Glutamatergic neuron (in vitro differentiated cells): ENCODE data around the gene PRPF4. TPM values are rescaled to one million over a fixed set of nuclear protein-coding genes. Genes with fewer than 3 reads are reported as not detected.

Source experiments
- DNase-seq: peaks from one replicate; pipeline ENCODE4 v3.0.0; 2022
- H3K27ac Mint-ChIP-seq: one replicate; pipeline ENCODE4 v1.8.0; 2020; ENCODE audit warnings: mild to moderate bottlenecking, mixed read lengths, inconsistent platforms; ENCODE audit not compliant: unreplicated experiment
- H3K27me3 Mint-ChIP-seq: one replicate; pipeline ENCODE4 v1.8.0; 2020; ENCODE audit warnings: mild to moderate bottlenecking, moderate library complexity, mixed read lengths, inconsistent platforms; ENCODE audit not compliant: unreplicated experiment
- H3K36me3 Mint-ChIP-seq: one replicate; pipeline ENCODE4 v1.8.0; 2020; ENCODE audit warnings: mild to moderate bottlenecking, mixed read lengths, inconsistent platforms; ENCODE audit not compliant: unreplicated experiment
- H3K4me1 Mint-ChIP-seq: one replicate; pipeline ENCODE4 v1.8.0; 2020; ENCODE audit warnings: mild to moderate bottlenecking, low read depth, mixed read lengths, inconsistent platforms; ENCODE audit not compliant: unreplicated experiment
- H3K4me3 Mint-ChIP-seq: one replicate; pipeline ENCODE4 v1.8.0; 2020; ENCODE audit warnings: mild to moderate bottlenecking, mixed read lengths, inconsistent platforms; ENCODE audit not compliant: unreplicated experiment
- H3K9me3 Mint-ChIP-seq: one replicate; pipeline ENCODE4 v1.8.0; 2020; ENCODE audit warnings: mild to moderate bottlenecking, moderate library complexity, mixed read lengths, inconsistent platforms; ENCODE audit not compliant: unreplicated experiment
- CTCF ChIP-seq: fragments of 200-600 bp; sonication (generic); IDR thresholded peaks from one replicate; pipeline ENCODE4 v1.5.0; 2021; ENCODE audit not compliant: partially characterized antibody, unreplicated experiment
- total RNA-seq: library from RNA; stranded (reverse); fragmentation: NEBNext Ultra II Directional; extraction: Animal tissue kit (Norgen Biotek cat#: 25700); gene quantifications from one replicate; pipeline ENCODE4 v1.2.1, GENCODE V29; 2021; ENCODE audit not compliant: unreplicated experiment

PRPF4 gene
- total RNA-seq, 1 donor from 2014 or later = 21.9 TPM

- no peak overlapping the region for H3K4me3 Mint-ChIP-seq
- H3K4me1 Mint-ChIP-seq = no peaks in the 10 kb centered on the region
- H3K9me3 Mint-ChIP-seq = peaks cover 2% of the 10 kb centered on the region
- DNase-seq = no peak
- no peak for TF ChIP-seq CTCF
- H3K27me3 Mint-ChIP-seq = no peaks in the 10 kb centered on the region
- H3K27ac Mint-ChIP-seq = no peak overlapping the region
- H3K36me3 Mint-ChIP-seq = no peaks in the 10 kb centered on the region
These were observed 38.4 kb upstream of the PRPF4 start for GRCh38 chr9:113237026-113237425.

DNA sequence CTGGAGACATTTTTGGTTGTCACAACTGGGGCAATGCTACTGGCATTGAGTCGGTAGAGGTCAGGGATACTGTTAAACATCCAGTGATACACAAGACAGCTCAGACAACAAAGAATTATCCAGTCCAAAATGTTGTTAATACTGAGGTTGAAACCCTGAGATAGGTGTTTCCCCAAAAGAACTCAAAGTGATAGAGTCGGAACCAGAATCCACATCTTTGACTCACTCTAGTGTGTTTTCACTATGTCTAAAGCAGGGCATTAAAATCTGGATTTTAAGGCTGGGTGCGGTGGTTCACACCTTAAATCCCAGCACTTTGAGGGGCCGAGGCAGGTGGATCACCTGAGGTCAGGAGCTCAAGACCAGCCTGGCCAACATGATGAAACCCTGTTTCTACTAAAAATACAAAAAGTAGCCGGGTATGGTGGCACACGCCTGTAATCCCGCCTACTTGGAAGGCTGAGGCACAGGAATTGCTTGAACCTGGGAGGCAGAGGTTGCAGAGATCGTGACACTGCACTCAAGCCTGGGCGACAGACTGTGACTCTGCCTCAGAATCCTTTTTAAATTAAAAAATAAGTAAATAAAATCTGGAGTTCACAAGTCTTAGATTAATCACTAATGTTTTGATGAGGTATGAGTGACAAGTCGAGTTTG is 37.1 kb upstream of the PRPF4 start:
- TF ChIP-seq CTCF = no peak

GRCh38 chr9:113238859-113239232 is 36.6 kb upstream of the PRPF4 start:
- Mint-ChIP-seq H3K4me1 (no peaks in the 10 kb centered on the region), H3K36me3 (no peaks in the 10 kb centered on the region), H3K9me3 (peaks cover 2% of the 10 kb centered on the region), H3K27ac (no peak overlapping the region), H3K4me3 (no peak overlapping the region), H3K27me3 (no peaks in the 10 kb centered on the region)
- no peak for DNase-seq
- TF ChIP-seq CTCF = no peak

More for the DNA sequence above, 37.1 kb upstream of the PRPF4 start:
- no peak for DNase-seq
- Mint-ChIP-seq H3K27me3 (no peaks in the 10 kb centered on the region), H3K36me3 (no peaks in the 10 kb centered on the region), H3K9me3 (peaks cover 2% of the 10 kb centered on the region), H3K27ac (no peak overlapping the region), H3K4me1 (no peaks in the 10 kb centered on the region), H3K4me3 (no peak overlapping the region)

GRCh38 chr9:113241161-113241560 is 34.3 kb upstream of the PRPF4 start:
- H3K9me3 Mint-ChIP-seq = no peaks in the 10 kb centered on the region
- no peaks in the 10 kb centered on the region for H3K36me3 Mint-ChIP-seq

GRCh38 chr9:113244556-113244955 is 30.9 kb upstream of the PRPF4 start:
- TF ChIP-seq CTCF = no peak
- Mint-ChIP-seq H3K27me3 (no peaks in the 10 kb centered on the region), H3K9me3 (no peaks in the 10 kb centered on the region), H3K4me1 (no peaks in the 10 kb centered on the region), H3K4me3 (no peak overlapping the region), H3K36me3 (no peaks in the 10 kb centered on the region), H3K27ac (no peak overlapping the region)
- DNase-seq = no peak

More at GRCh38 chr9:113241161-113241560, 34.3 kb upstream of the PRPF4 start:
- DNase-seq = no peak
- Mint-ChIP-seq H3K4me3 (no peak overlapping the region), H3K4me1 (no peaks in the 10 kb centered on the region), H3K27me3 (no peaks in the 10 kb centered on the region), H3K27ac (no peak overlapping the region)
- TF ChIP-seq CTCF = no peak
